HepG2 (cell line): ENCODE measurements around the gene FAM98A. TPM values are rescaled to one million over a fixed set of nuclear protein-coding genes. Genes with fewer than 3 reads are reported as not detected.

Experiments used
- ATAC-seq: fragments of 200-7000 bp; cut with Tn5 transposase; 3 replicates; pipeline ENCODE4 v1.9.1; 2020; ENCODE audit warnings: mild to moderate bottlenecking, moderate library complexity
- BruUV-seq: library from RNA; stranded (reverse); fragments of 400-500 nt; replicated peaks from 2 replicates; lab custom pipeline; 2021; lab: Mats Ljungman, UMichigan
- CTCF ChIA-PET: fragments of 300-600 bp; formaldehyde crosslinking; extraction: SDS; loops from one replicate; lab custom pipeline; 2021; ENCODE audit warnings: low total read pairs, inconsistent platforms, low intra/inter-chr PET ratio; lab: Yijun Ruan, JAX
- POLR2A ChIA-PET: fragments of 350-600 bp; sonication (Branson Sonifier 250); formaldehyde crosslinking; loops from one replicate; lab custom pipeline; 2020; ENCODE audit warnings: antibody characterized with exemption, inconsistent platforms; lab: Yijun Ruan, JAX
- DNase-seq: peaks from one replicate; pipeline ENCODE4 v3.0.0-alpha.2; 2015; ENCODE audit warnings: low spot score
- FAIRE-seq: peaks from 3 replicates; lab custom pipeline; 2011; peaks lifted over from hg19 to GRCh38; lab: Jason Lieb, UNC
- H2AFZ ChIP-seq: one replicate; pipeline ENCODE4 v1.6.1; 2011; ENCODE audit warnings: low read length, inconsistent platforms
- H3K27ac ChIP-seq: fragments of 300-600 bp; 3 replicates; pipeline ENCODE4 v1.8.0; 2011; ENCODE audit warnings: mixed run types, mild to moderate bottlenecking, mixed read lengths, low read length, inconsistent platforms; ENCODE audit not compliant: insufficient read depth; ENCODE audit errors: extremely low read length
- H3K27me3 ChIP-seq, 2 experiments: fragments of 200-600 bp in 1 of 2; 2 replicates in 1 of 2; 3 replicates in 1 of 2; pipeline versions ENCODE4 v1.6.0 to v1.8.0; 2011; ENCODE audit warnings: low read length in 2 of 2, mild to moderate bottlenecking in 2 of 2, moderate library complexity in 2 of 2, inconsistent platforms in 1 of 2; ENCODE audit not compliant: insufficient read depth in 2 of 2, control insufficient read depth in 1 of 2
- H3K36me3 ChIP-seq, 2 experiments: fragments of 200-600 bp in 1 of 2; replicated peaks in 1 of 2; 2 replicates in 1 of 2; 3 replicates in 1 of 2; pipeline versions ENCODE4 v1.5.1 to v1.8.0; 2011; ENCODE audit warnings: low read length in 2 of 2, inconsistent platforms in 1 of 2; ENCODE audit not compliant: insufficient read depth in 2 of 2, control insufficient read depth in 1 of 2
- H3K4me1 ChIP-seq: 2 replicates; pipeline ENCODE4 v1.5.1; 2012; ENCODE audit warnings: low read length, inconsistent platforms; ENCODE audit not compliant: insufficient read depth
- H3K4me2 ChIP-seq: 2 replicates; pipeline ENCODE4 v1.6.0; 2011; ENCODE audit warnings: low read depth, low read length, inconsistent platforms
- H3K4me3 ChIP-seq, 3 experiments: fragments of 200-600 bp in 1 of 3; sonication (generic), shearing (Covaris generic) in 1 of 3; replicated peaks in 1 of 3; 2 replicates each; pipeline ENCODE4 v1.5.1; 2011 to 2016; ENCODE audit warnings: low read length in 3 of 3, inconsistent platforms in 2 of 3, low read depth in 2 of 3, mild to moderate bottlenecking in 2 of 3, control low read depth in 1 of 3, mixed read lengths in 1 of 3; ENCODE audit not compliant: insufficient read depth in 1 of 3
- H3K79me2 ChIP-seq: one replicate; pipeline ENCODE4 v1.6.1; 2011; ENCODE audit warnings: low read length, inconsistent platforms; ENCODE audit not compliant: insufficient read depth
- H3K9ac ChIP-seq: 2 replicates; pipeline ENCODE4 v1.6.0; 2011; ENCODE audit warnings: mild to moderate bottlenecking, low read depth, low read length, inconsistent platforms; ENCODE audit not compliant: insufficient read depth
- H3K9me3 ChIP-seq: 2 replicates; pipeline ENCODE4 v1.5.1; 2012; ENCODE audit warnings: mild to moderate bottlenecking, low read length
- H4K20me1 ChIP-seq: 2 replicates; pipeline ENCODE4 v1.6.0; 2011; ENCODE audit warnings: inconsistent platforms, mild to moderate bottlenecking, low read length, moderate library complexity; ENCODE audit not compliant: insufficient read depth
- AKAP8 ChIP-seq: sonication (generic); formaldehyde crosslinking; IDR thresholded peaks from 2 replicates; pipeline ENCODE4 v1.5.1; 2020; ENCODE audit warnings: mild to moderate bottlenecking, missing genetic modification reagents
- CAMTA2 ChIP-seq: sonication (generic); formaldehyde crosslinking; IDR thresholded peaks from 2 replicates; pipeline ENCODE4 v1.4.0; 2020; ENCODE audit warnings: mild to moderate bottlenecking, missing genetic modification reagents, borderline replicate concordance
- CHD4 ChIP-seq: fragments of 200-600 bp; sonication (generic); IDR thresholded peaks from 2 replicates; pipeline ENCODE4 v1.7.0; 2017; ENCODE audit warnings: mild to moderate bottlenecking, low read length, borderline replicate concordance
- GMEB2 ChIP-seq: IDR thresholded peaks from 2 replicates; pipeline ENCODE4 v1.6.1; 2016; ENCODE audit warnings: missing biosample characterization, missing genetic modification reagents, low read depth
- GTF3A ChIP-seq: sonication (generic); formaldehyde crosslinking; conservative IDR thresholded peaks from 2 replicates; pipeline ENCODE4 v1.4.0; 2020; ENCODE audit warnings: mild to moderate bottlenecking, missing genetic modification reagents
- KAT8 ChIP-seq: IDR thresholded peaks from 2 replicates; pipeline ENCODE4 v1.6.1; 2016; ENCODE audit warnings: missing genetic modification reagents, missing compliant biosample characterization
- KLF11 ChIP-seq: IDR thresholded peaks from 2 replicates; pipeline ENCODE4 v1.6.1; 2016; ENCODE audit warnings: missing compliant biosample characterization
- SUZ12 ChIP-seq: fragments of 150-350 bp; IDR thresholded peaks from 2 replicates; pipeline ENCODE4 v1.6.1; 2014; ENCODE audit warnings: low read depth, low read length
- WGBS: methylation state at CpG from one replicate; pipeline ENCODE4 v1.1.6; 2017; ENCODE audit warnings: low lambda C conversion rate; 5-methylcytosine and 5-hydroxymethylcytosine counted together
- in situ Hi-C: cut with HindIII; loops from 2 replicates; pipeline ENCODE4 v1.10.0; 2017; ENCODE audit warnings: low pct_unique_long_range_greater_than_20kb; ENCODE audit not compliant: extremely low pct_ligation_motif_present
- intact Hi-C: fragments of 100-400 bp; cut with micrococcal nuclease; formaldehyde crosslinking; loops from one replicate; pipeline ENCODE4 v1.10.0; 2022; ENCODE audit not compliant: unreplicated experiment
- polyA plus RNA-seq, 8 experiments: library from polyadenylated mRNA; depleted of rRNA in 3 of 8; stranded (reverse) in 7 of 8; unstranded in 1 of 8; fragments of >200 nt; fragmentation: Illumina TruSeq in 4 of 8; extraction: Trizol in 4 of 8; gene quantifications; 2 replicates each; pipeline versions ENCODE4 v1.2.1 to v1.2.3, GENCODE V29; 2011 to 2016; ENCODE audit warnings: low read depth in 4 of 8, missing spikeins in 1 of 8, mixed read lengths in 1 of 8; ENCODE audit not compliant: insufficient read depth in 1 of 8
- total RNA-seq, 5 experiments: library from RNA; depleted of rRNA; stranded (reverse); fragments of >200 nt; fragmentation: Illumina TruSeq; extraction: Trizol; gene quantifications; 2 replicates each; pipeline ENCODE4 v1.2.3, GENCODE V29; 2016; ENCODE audit warnings: low read depth in 1 of 5
- TF ChIP-seq, protein P1 (sequence below): sonication (generic); formaldehyde crosslinking; IDR thresholded peaks from 2 replicates; pipeline ENCODE4 v1.4.0; 2020; ENCODE audit warnings: mild to moderate bottlenecking, low read depth, missing genetic modification reagents
- TF ChIP-seq, protein P2 (sequence below): sonication (generic); formaldehyde crosslinking; IDR thresholded peaks from 2 replicates; pipeline ENCODE4 v1.4.0; 2020; ENCODE audit warnings: missing genetic modification reagents
- TF ChIP-seq, protein P3 (sequence below): sonication (generic); formaldehyde crosslinking; IDR thresholded peaks from 2 replicates; pipeline ENCODE4 v1.8.1; 2022; ENCODE audit warnings: mild to moderate bottlenecking, missing genetic modification reagents
- TF ChIP-seq, protein P4 (sequence below): sonication (generic); formaldehyde crosslinking; IDR thresholded peaks from 2 replicates; pipeline ENCODE4 v1.8.0; 2022; ENCODE audit warnings: low read depth, missing genetic modification reagents

Gene FAM98A
- total and polyA plus RNA-seq, 2 of the 13 experiments (the other 11 are each of a cell fraction or from before 2014, with no cell fraction given) = 44.0 to 61.4 TPM

GRCh38 chr2:33570681-33571080, 28.4 kb downstream of the FAM98A start:
- Histone ChIP-seq H3K27ac (no peak overlapping the region), H4K20me1 (no peaks in the 10 kb centered on the region), H3K4me1 (no peaks in the 10 kb centered on the region), H3K9me3 (no peaks in the 10 kb centered on the region), H3K9ac (no peak overlapping the region), H3K4me2 (no peak overlapping the region), H3K79me2 (no peaks in the 10 kb centered on the region), H3K36me3 (no peaks in the 10 kb centered on the region), H3K27me3 (no peaks in the 10 kb centered on the region), H3K4me3 (no peak overlapping the region), H2AFZ (no peak overlapping the region)
- 78% methylated on average over 2 of the region's 2 CpGs for WGBS
- ATAC-seq (no peak), FAIRE-seq (no peak), DNase-seq (no peak)
- intact Hi-C loops = no loop called here
- no TSS peak for BruUV-seq
- ChIA-PET POLR2A (no interaction called here), CTCF (no interaction called here)
- in situ Hi-C loops = no loop called here
- TF ChIP-seq KAT8 (CRISPR knock-in tag) (no peak), CAMTA2 (CRISPR knock-in tag) (no peak), GMEB2 (no peak), KLF11 (CRISPR knock-in tag) (no peak), AKAP8 (CRISPR knock-in tag) (no peak), CHD4 (no peak), SUZ12 (no peak), GTF3A (CRISPR knock-in tag) (no peak)
- TF ChIP-seq, protein P1, sequence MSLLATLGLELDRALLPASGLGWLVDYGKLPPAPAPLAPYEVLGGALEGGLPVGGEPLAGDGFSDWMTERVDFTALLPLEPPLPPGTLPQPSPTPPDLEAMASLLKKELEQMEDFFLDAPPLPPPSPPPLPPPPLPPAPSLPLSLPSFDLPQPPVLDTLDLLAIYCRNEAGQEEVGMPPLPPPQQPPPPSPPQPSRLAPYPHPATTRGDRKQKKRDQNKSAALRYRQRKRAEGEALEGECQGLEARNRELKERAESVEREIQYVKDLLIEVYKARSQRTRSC = no peak
- TF ChIP-seq, protein P2, sequence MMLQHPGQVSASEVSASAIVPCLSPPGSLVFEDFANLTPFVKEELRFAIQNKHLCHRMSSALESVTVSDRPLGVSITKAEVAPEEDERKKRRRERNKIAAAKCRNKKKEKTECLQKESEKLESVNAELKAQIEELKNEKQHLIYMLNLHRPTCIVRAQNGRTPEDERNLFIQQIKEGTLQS (CRISPR knock-in tag) = no peak
- TF ChIP-seq, protein P3, sequence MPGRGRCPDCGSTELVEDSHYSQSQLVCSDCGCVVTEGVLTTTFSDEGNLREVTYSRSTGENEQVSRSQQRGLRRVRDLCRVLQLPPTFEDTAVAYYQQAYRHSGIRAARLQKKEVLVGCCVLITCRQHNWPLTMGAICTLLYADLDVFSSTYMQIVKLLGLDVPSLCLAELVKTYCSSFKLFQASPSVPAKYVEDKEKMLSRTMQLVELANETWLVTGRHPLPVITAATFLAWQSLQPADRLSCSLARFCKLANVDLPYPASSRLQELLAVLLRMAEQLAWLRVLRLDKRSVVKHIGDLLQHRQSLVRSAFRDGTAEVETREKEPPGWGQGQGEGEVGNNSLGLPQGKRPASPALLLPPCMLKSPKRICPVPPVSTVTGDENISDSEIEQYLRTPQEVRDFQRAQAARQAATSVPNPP = no peak
- TF ChIP-seq, protein P4, sequence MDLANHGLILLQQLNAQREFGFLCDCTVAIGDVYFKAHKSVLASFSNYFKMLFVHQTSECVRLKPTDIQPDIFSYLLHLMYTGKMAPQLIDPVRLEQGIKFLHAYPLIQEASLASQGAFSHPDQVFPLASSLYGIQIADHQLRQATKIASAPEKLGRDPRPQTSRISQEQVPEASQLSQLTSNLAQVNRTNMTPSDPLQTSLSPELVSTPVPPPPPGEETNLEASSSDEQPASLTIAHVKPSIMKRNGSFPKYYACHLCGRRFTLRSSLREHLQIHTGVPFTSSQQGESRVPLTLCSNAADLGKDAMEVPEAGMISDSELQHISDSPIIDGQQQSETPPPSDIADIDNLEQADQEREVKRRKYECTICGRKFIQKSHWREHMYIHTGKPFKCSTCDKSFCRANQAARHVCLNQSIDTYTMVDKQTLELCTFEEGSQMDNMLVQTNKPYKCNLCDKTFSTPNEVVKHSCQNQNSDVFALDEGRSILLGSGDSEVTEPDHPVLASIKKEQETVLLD = no peak
